Choroid plexus epithelial cell (primary cell): Measurements from ENCODE around the gene EFNA3.

Experiments used
- DNase-seq: peaks from one replicate; pipeline ENCODE4 v3.0.0-alpha.2; 2010; ENCODE audit warnings: low read depth
- H3K4me3 ChIP-seq: 2 replicates; pipeline ENCODE4 v1.5.1; 2011; ENCODE audit warnings: low read depth, mild to moderate bottlenecking, control low read depth, low read length, moderate library complexity
- TF ChIP-seq, protein P1 (sequence below): conservative IDR thresholded peaks from 2 replicates; pipeline ENCODE4 v1.5.1; 2011; ENCODE audit warnings: low read depth, mild to moderate bottlenecking, control low read depth, inconsistent platforms, low read length, moderate library complexity

EFNA3 gene, protein sequence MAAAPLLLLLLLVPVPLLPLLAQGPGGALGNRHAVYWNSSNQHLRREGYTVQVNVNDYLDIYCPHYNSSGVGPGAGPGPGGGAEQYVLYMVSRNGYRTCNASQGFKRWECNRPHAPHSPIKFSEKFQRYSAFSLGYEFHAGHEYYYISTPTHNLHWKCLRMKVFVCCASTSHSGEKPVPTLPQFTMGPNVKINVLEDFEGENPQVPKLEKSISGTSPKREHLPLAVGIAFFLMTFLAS

DNA sequence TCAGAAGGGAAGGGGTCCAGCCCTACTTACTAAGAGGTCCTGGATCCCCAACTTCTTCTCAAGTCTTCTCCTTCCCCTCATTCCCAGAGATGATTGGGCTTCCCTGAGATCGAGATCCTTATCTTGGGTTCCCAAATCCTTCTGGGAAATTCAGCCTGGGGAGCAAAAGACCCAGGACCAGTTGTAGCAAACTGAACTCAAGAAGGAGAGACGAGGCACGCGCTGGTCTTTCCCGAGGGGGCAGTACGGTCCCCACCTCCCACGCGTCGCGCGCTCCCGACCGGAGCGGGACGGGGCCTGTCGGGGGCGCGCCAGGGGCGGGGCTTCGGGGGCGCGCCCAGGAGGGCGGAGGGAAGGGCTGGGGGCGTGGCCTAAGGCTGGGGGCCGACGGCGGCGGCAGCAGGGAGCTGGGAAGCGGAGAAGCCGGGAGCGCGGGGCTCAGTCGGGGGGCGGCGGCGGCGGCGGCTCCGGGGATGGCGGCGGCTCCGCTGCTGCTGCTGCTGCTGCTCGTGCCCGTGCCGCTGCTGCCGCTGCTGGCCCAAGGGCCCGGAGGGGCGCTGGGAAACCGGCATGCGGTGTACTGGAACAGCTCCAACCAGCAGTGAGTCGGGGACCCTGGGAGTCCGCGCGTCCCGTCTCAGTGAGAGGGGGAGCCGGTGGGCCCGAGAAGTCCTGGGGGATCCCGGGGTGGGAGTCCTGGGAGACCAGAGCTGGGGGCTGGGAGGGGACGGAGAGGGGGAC is at the start of gene EFNA3:
Gene EFNA3, plus strand, starts transcription at position 369 of the 741 bp plus-strand sequence. Its CDS starts 105 bp downstream, at position 474.
- peak within 1 kb of the TSS; percentile 37 for H3K4me3 ChIP-seq
- DNase-seq = peak; percentile 38
- TF ChIP-seq, protein P1, sequence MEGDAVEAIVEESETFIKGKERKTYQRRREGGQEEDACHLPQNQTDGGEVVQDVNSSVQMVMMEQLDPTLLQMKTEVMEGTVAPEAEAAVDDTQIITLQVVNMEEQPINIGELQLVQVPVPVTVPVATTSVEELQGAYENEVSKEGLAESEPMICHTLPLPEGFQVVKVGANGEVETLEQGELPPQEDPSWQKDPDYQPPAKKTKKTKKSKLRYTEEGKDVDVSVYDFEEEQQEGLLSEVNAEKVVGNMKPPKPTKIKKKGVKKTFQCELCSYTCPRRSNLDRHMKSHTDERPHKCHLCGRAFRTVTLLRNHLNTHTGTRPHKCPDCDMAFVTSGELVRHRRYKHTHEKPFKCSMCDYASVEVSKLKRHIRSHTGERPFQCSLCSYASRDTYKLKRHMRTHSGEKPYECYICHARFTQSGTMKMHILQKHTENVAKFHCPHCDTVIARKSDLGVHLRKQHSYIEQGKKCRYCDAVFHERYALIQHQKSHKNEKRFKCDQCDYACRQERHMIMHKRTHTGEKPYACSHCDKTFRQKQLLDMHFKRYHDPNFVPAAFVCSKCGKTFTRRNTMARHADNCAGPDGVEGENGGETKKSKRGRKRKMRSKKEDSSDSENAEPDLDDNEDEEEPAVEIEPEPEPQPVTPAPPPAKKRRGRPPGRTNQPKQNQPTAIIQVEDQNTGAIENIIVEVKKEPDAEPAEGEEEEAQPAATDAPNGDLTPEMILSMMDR = no peak

DNA sequence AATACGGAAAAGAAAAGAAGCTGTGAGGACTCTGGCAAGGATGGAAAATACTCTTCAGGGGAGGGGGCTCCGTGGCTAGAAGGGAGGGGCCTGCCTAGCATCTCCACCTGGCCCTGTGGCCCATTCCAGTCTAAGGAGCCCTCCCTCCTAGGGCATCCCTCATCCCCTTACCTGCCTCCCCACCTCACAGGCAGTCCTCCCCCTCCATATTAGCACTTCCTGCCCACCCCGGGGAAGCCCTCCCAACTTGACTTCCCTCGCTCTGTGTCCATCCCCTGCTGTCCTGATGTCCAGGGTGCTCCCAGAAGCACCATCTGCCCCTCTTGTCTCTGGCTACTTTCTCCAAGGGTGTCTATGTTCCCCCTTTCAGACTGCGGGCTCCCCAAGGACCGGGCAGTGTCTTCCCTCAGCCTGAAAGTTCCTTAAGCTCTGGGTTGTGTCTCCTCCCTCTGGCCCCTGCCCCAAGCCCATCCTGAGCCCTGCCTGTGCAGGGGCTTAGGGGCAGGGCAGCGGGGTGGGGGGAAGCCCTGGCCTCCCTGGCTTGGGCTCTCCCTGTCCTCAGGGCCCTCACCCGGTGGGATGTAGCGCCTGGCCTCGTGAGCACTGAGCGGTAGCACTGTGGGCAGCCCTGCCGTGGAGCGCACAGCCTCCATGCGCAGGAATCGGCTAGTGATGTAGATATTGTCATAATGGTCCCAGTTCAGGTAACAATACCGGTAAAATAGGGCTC is 49.0 kb upstream of the EFNA3 start:
- no peak for DNase-seq
- no peak overlapping the region for H3K4me3 ChIP-seq
- TF ChIP-seq, protein P1 = no peak

- no peak for DNase-seq
- TF ChIP-seq, protein P1 = no peak
These were observed 48.3 kb upstream of the EFNA3 start for GRCh38 chr1:155030243-155030795.

GRCh38 chr1:155030899-155031298 is 47.7 kb upstream of the EFNA3 start:
- TF ChIP-seq, protein P1 = no peak
- H3K4me3 ChIP-seq = no peak overlapping the region
- DNase-seq = no peak

More at GRCh38 chr1:155030243-155030795, 48.3 kb upstream of the EFNA3 start:
- H3K4me3 ChIP-seq = no peak overlapping the region

DNA sequence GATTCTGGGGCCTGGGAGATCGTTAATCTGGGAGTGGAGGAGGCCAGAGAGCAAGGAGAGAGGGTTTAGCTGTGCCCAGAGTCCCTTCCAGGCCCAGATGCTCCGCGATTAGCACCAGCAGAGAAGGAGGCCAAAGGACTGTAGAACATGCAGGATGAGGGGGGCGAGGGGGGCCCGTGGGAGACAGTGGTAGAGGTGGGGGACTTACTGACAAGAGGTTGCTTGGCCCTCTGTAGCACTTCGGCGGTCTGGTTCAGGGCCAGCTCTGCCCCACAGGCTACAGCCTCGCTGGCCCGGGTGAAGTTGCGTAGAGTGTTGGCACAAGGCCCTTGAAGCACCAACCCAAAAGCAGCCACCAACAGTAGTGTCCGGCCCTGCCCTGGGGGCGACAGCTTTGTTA is 45.8 kb upstream of the EFNA3 start:
- no peak for DNase-seq
- no peak overlapping the region for H3K4me3 ChIP-seq
- TF ChIP-seq, protein P1 = no peak

DNA sequence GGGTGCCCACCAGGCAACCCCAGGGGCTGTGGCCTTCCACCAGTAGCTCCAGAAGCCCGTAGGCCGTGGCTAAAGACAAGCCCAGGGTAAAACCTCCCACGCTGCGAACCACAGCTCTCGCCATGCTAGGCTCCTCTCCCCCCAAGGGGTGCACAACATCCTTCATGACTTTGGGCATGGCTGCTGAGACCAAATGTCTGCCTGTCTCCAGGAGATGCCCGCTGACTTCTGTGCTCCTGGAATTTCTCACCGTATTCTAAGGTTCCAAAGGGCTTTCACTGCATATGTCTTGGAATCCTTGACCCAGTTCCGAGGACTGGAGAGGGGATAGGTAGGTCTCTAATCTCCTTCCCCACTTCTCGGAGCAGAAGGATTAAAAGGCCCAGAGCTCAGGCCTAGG is 45.1 kb upstream of the EFNA3 start, which contains the start of the genes DCST1 and DCST2:
Gene DCST1, plus strand, starts transcription at position 301 of the 400 bp plus-strand sequence. CDS start 213 bp downstream, outside the sequence.
Gene DCST2, minus strand, starts transcription at position 258 of the 400 bp plus-strand sequence. Its CDS starts 80 bp downstream, at position 178.
- no peak for DNase-seq
- no peak within 1 kb of the TSS for H3K4me3 ChIP-seq
- TF ChIP-seq, protein P1 = no peak
